BJ (cell line): Measurements from ENCODE around the gene CD300LG. TPM values are rescaled to one million over a fixed set of nuclear protein-coding genes. Genes with fewer than 3 reads are reported as not detected.

Source experiments
- CTCF ChIA-PET: fragments of 350-600 bp; formaldehyde crosslinking; extraction: SDS; loops from one replicate; lab custom pipeline; 2021; ENCODE audit warnings: antibody characterized with exemption, inconsistent platforms; lab: Yijun Ruan, JAX
- POLR2A ChIA-PET: fragments of 300-600 bp; sonication (Branson Sonifier 250); formaldehyde crosslinking; extraction: SDS; loops from one replicate; lab custom pipeline; 2021; ENCODE audit warnings: antibody characterized with exemption; lab: Charles Lee
- DNase-seq: peaks from one replicate; pipeline ENCODE4 v3.0.0-alpha.2; 2011; ENCODE audit warnings: low read depth
- H3K27me3 ChIP-seq: 2 replicates; pipeline ENCODE4 v1.6.0; 2011; ENCODE audit warnings: low read length; ENCODE audit not compliant: control insufficient read depth, insufficient read depth
- H3K36me3 ChIP-seq: 2 replicates; pipeline ENCODE4 v1.5.1; 2011; ENCODE audit warnings: low read length; ENCODE audit not compliant: control insufficient read depth, insufficient read depth
- H3K4me3 ChIP-seq: 2 replicates; pipeline ENCODE4 v1.5.1; 2011; ENCODE audit warnings: low read depth, mild to moderate bottlenecking, control low read depth, low read length
- polyA plus RNA-seq: library from polyadenylated mRNA; depleted of rRNA; stranded (reverse); fragments of >200 nt; gene quantifications from 2 replicates; pipeline ENCODE4 v1.2.3, GENCODE V29; 2011
- TF ChIP-seq, protein P1 (sequence below): IDR thresholded peaks from 2 replicates; pipeline ENCODE4 v1.5.1; 2011; ENCODE audit warnings: low read depth, mild to moderate bottlenecking, control low read depth, inconsistent platforms, low read length, moderate library complexity; ENCODE audit not compliant: insufficient read depth

CD300LG gene
- polyA plus RNA-seq, 1 experiment = not detected

DNA sequence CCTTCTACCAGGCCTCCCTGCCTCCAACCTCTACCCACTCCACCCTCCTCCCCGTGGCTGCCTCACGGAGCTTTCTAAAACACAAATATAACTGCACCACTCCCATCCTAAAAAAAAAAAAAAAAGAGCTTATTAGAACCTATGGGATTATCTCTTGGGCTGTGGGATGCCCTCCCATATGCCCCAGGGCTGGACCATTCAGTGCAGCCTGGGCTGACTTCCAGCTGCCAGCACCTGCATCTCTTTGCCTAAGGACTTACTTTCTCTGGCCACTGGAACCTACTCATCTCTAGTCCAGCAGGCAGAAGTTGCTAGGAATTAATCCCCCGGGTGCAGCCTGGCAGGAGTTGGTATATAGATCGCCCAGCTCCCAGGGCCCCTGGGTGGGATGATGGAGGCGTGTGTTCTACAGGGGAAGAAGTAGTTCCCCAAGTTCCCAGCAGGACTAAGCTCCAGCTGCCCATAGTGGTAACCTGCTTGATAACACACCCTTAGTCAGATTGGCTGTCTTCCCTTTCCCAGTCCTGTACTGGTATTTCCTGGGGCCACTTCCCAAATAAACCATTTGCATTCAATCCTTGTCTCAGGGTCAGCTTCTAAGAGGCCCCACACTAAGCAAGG is 24.3 kb upstream of the CD300LG start:
- Histone ChIP-seq H3K4me3 (no peak overlapping the region), H3K27me3 (no peaks in the 10 kb centered on the region), H3K36me3 (peaks cover 13% of the 10 kb centered on the region)
- CTCF ChIA-PET = interaction anchor here (1.3 kb wide), 1 partner anchor 23 kb away, joined by 3 read pairs; no protein-coding TSS in a partner anchor
- TF ChIP-seq, protein P1, sequence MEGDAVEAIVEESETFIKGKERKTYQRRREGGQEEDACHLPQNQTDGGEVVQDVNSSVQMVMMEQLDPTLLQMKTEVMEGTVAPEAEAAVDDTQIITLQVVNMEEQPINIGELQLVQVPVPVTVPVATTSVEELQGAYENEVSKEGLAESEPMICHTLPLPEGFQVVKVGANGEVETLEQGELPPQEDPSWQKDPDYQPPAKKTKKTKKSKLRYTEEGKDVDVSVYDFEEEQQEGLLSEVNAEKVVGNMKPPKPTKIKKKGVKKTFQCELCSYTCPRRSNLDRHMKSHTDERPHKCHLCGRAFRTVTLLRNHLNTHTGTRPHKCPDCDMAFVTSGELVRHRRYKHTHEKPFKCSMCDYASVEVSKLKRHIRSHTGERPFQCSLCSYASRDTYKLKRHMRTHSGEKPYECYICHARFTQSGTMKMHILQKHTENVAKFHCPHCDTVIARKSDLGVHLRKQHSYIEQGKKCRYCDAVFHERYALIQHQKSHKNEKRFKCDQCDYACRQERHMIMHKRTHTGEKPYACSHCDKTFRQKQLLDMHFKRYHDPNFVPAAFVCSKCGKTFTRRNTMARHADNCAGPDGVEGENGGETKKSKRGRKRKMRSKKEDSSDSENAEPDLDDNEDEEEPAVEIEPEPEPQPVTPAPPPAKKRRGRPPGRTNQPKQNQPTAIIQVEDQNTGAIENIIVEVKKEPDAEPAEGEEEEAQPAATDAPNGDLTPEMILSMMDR = no peak
- DNase-seq = no peak
- POLR2A ChIA-PET = no interaction called here

DNA sequence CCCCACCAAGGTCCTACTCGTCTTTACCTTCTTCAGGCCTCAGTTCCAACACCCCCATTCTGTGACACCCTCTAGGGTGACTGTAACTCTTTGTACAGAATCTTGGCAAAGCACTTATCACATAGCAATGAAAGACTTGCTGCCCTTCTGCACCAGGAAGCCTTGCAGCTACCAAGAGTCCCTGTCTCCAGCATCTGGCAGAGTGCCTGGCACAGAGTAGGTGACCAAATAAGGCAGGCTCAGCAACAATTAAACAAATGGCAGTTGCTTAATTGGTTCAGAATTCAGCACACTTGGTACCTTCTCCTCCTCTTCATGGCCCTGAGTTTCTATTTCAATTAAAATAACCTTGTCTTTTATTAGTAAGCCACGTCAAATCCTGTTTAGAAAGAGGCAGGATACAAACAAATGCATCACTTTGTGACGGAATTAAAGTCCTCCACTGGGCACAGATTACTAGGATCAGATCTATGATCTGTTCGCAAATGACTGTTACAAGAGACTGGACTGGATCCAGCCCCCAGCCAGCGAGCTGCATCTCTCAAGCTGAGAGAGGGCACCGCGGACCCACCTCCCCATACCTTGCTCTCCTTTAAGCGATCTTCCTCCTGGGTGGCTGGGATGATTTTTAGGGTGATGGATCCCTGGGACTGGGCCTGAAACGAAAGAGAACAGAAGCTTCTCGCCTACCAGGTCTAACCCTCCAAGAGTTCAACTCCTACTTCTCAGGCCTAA is 23.5 kb upstream of the CD300LG start:
- TF ChIP-seq, protein P1 = no peak
- DNase-seq = no peak
- Histone ChIP-seq H3K4me3 (no peak overlapping the region), H3K27me3 (no peaks in the 10 kb centered on the region), H3K36me3 (peaks cover 15% of the 10 kb centered on the region)
- ChIA-PET CTCF (interaction anchor here (1.3 kb wide), 1 partner anchor 22 kb away, joined by 3 read pairs; no protein-coding TSS in a partner anchor), POLR2A (no interaction called here)

DNA sequence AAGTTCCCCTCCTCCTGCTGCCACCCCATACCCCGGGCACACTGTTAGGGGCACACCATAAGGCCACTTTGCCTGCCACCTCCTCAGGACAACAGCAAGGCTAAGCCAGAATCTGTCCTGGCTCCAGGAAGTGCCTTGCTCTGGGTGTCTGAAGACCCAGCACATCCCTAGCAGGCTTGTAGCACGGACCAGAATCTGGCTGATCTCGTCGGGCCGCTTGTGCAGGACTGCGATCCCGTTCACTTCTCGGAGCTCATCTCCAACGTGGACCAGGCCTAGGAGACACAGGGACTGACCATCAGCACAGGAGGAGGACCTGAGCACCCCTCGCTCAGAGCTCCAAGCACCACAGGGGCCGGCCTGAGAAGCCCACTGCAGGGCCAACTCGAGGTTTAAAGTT is 21.4 kb upstream of the CD300LG start:
- DNase-seq = no peak
- H3K36me3 ChIP-seq = peaks cover 27% of the 10 kb centered on the region
- POLR2A ChIA-PET = no interaction called here
- no peak overlapping the region for H3K4me3 ChIP-seq
- TF ChIP-seq, protein P1 = no peak
- CTCF ChIA-PET = interaction anchor here (1.1 to 5.1 kb wide), 2 partner anchors 9 to 21 kb away, joined by 3 to 21 read pairs; partner anchors contain the start of gene CD300LG
- H3K27me3 ChIP-seq = no peaks in the 10 kb centered on the region

DNA sequence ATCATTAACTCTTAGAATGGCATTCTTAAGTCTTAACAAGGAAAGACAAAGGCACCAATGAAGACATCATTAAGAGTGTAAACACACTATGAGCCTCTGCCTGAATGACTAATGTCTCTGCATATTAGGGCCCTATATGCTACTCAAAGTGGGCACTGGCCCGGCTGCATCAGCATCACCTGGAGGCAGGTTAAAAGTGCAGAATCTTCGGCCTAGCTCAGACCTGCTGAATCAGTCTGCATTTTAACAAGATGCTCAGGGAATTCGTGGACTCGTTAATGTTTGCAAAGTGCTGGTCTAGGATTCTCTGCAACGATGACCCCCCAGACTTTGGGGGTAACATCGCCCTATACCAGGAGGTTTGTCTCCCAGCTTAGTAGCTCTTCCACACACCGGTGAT is 20.8 kb upstream of the CD300LG start:
- no peak for DNase-seq
- Histone ChIP-seq H3K4me3 (no peak overlapping the region), H3K27me3 (no peaks in the 10 kb centered on the region), H3K36me3 (peaks cover 24% of the 10 kb centered on the region)
- POLR2A ChIA-PET = interaction anchor here (0.5 kb wide), 1 partner anchor 1031 kb away, joined by 21 read pairs; no protein-coding TSS in a partner anchor
- CTCF ChIA-PET = interaction anchor here (5.1 kb wide), 1 partner anchor 9 kb away, joined by 21 read pairs; no protein-coding TSS in a partner anchor
- TF ChIP-seq, protein P1 = no peak

DNA sequence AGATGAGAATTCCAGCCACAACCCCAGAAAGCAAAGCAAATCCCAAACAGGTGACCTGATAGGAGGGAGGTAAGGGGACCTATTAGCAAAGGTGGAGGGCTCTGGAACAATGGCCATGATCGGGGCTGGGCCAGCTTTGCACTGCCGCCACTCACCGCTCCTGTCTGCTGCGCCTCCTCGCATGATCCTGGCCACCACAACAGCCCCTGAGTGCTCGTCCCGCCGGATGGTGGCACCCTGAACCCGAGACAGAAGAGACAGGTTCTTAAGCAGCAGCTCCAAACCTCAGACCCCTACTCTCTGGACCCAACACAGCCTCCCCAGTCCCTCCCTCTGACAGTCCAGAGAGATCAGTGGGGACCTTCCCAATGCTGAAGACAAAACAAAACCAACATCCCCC is 19.4 kb upstream of the CD300LG start:
- POLR2A ChIA-PET = no interaction called here
- Histone ChIP-seq H3K4me3 (no peak overlapping the region), H3K27me3 (no peaks in the 10 kb centered on the region), H3K36me3 (peaks cover 26% of the 10 kb centered on the region)
- CTCF ChIA-PET = interaction anchor here (5.1 kb wide), 1 partner anchor 11 kb away, joined by 21 read pairs; no protein-coding TSS in a partner anchor
- TF ChIP-seq, protein P1 = no peak
- no peak for DNase-seq
